ACC112 (cell line): ENCODE measurements around the gene ZNF554.

Experiments
- H2AFZ ChIP-seq: fragments of 200-600 bp; sonication (generic); one replicate; pipeline ENCODE4 v1.6.0; 2017; ENCODE audit warnings: antibody characterized with exemption, low read length; ENCODE audit not compliant: unreplicated experiment
- H3K27ac ChIP-seq: fragments of 200-600 bp; sonication (generic); 2 replicates; pipeline ENCODE4 v1.5.1; 2014; ENCODE audit warnings: low read depth, mild to moderate bottlenecking, antibody characterized with exemption, low read length, moderate library complexity
- H3K27me3 ChIP-seq: fragments of 200-600 bp; sonication (generic); 2 replicates; pipeline ENCODE4 v1.6.1; 2014; ENCODE audit warnings: mild to moderate bottlenecking, antibody characterized with exemption, low read length, moderate library complexity, mixed read lengths; ENCODE audit not compliant: insufficient read depth
- H3K36me3 ChIP-seq: fragments of 200-600 bp; sonication (generic); 2 replicates; pipeline ENCODE4 v1.6.1; 2016; ENCODE audit warnings: mild to moderate bottlenecking, antibody characterized with exemption, low read length, moderate library complexity, mixed read lengths; ENCODE audit not compliant: insufficient read depth
- H3K4me1 ChIP-seq: fragments of 200-600 bp; sonication (generic); one replicate; pipeline ENCODE4 v1.6.1; 2016; ENCODE audit warnings: low read length, mixed read lengths; ENCODE audit not compliant: insufficient read depth, unreplicated experiment, control insufficient read depth
- H3K4me3 ChIP-seq: fragments of 200-600 bp; sonication (generic); 2 replicates; pipeline ENCODE4 v1.5.1; 2014; ENCODE audit warnings: mild to moderate bottlenecking, low read depth, low read length
- H3K79me2 ChIP-seq: fragments of 200-600 bp; sonication (generic); one replicate; pipeline ENCODE4 v1.6.0; 2016; ENCODE audit warnings: low read length; ENCODE audit not compliant: control insufficient read depth, unreplicated experiment, insufficient read depth

ZNF554 gene

DNA sequence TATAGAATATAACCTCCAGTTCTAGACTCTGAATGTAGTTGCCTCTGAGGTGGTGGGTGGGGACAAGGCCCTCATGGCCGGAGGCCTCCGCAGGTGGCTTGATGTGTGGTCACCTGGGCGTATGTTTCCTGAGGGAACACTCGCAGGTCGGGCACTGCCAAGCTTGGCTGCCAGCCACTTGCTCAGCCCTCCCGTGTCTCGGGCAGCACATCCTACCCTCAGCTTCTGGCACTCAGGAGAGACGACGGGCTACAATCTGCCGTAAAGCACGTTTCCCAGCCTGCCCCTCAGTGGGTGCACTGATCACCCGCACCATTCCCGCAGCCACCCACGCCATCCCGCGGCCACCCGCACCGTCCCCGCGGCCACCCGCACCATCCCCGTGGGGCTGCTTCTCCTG lies 19.2 kb upstream of the ZNF554 start:
- Histone ChIP-seq H3K79me2 (no peaks in the 10 kb centered on the region), H3K36me3 (peaks cover 7% of the 10 kb centered on the region; the same call in 1 of the 2 replicates), H3K4me1 (no peaks in the 10 kb centered on the region), H2AFZ (no peak overlapping the region), H3K27ac (no peak overlapping the region), H3K4me3 (no peak overlapping the region), H3K27me3 (no peaks in the 10 kb centered on the region)

DNA sequence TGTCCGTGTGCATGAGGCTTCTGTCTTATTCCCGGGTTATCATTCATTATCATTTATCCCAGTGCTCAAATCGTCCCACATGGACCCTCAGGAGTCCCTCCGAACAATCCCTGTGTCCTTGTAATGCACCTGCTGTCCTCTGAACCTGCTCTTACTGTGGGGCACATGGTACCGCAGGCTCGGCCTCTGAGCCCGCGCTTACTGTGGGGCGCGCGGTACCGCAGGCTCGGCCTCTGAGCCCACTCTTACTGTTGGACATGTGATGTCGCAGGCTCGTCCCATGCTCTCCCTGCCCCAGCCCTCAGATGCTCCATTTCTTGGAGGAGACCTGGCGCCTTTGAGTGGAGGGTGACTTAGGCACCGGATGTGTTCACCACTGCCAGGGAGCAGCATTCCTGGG lies 16.8 kb upstream of the ZNF554 start:
- Histone ChIP-seq H3K79me2 (no peaks in the 10 kb centered on the region), H2AFZ (no peak overlapping the region), H3K4me3 (no peak overlapping the region), H3K27me3 (no peaks in the 10 kb centered on the region), H3K36me3 (peaks cover 5% of the 10 kb centered on the region; the same call in 1 of the 2 replicates), H3K27ac (no peak overlapping the region), H3K4me1 (no peaks in the 10 kb centered on the region)

DNA sequence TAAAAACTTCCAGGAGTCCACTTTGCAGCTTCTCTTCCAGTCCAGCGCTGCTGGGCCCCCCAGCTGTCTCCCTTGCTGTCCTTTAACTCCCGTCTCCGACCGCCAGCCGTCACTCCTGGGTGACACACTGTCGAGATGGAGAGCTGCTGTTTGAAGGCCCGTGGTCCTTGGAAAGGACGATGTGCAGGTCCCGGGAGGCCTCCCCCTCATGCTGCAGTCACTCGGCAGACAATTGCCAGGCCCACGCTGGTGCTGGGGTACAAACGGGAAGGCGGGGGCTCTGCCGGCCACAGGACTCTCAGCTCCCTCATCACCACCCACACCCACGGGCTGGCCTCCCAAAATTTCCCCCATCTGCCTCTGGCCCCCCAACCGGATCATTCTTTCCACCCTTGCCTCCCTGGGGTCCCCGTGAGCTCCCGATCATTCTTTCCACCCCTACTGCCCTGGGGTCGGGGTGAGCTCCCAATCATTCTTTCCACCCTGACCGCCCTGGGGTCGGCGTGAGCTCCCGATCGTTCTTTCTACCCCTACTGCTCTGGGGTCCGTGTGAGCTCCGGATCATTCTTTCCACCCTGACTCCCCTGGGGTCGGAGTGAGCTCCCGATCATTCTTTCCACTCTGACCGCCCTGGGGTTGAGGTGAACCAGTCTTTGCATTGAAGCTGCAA lies 16.0 kb upstream of the ZNF554 start:
- H3K36me3 ChIP-seq: peaks cover 5% of the 10 kb centered on the region; the same call in 1 of the 2 replicates
- no peak overlapping the region for H3K4me3 ChIP-seq
- no peak overlapping the region for H3K27ac ChIP-seq
- H2AFZ ChIP-seq: no peak overlapping the region
- H3K4me1 ChIP-seq: no peaks in the 10 kb centered on the region
- H3K79me2 ChIP-seq: no peaks in the 10 kb centered on the region
- no peaks in the 10 kb centered on the region for H3K27me3 ChIP-seq

DNA sequence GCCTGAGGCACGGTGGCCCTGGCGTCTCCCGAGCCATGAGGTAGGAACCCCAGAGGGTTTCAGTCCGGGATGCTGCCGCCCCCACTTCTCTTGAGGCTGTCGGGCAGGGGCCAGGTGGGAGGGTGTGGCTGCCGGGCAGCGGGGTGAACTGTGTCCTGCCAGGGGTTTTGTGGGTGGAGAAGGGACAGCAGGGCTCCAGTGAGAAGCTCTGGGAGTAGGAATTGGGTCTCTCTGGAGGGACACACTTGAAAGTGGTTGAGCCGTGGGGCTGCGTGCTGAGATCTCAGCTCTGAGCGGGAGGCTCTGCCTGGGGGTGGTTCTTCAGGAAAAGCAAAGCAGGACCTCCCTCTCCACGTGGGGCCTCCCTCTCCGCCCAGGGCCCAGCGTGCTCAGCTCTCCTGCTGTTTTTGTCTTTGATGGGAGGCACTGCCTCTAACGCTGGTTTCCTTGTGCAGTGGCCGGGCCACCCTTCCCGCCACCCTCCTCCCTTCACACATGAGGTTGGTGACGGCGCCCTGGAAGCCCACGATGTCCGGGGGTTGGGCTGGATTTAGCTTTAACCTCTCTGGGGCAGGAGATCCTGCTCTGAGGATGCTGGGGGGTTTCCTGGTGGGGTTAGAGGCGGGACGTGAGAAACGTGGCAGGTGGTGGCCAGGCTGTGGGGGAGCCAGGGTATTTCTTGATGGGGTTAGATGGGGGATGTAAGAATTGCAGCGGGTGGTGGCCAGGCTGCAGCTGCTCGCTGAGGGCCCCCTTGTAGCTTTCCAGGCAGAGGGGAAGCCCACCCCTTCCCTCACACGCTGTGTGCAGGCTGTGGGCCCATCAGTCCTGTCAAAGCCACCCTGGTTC lies 15.3 kb upstream of the ZNF554 start:
- no peaks in the 10 kb centered on the region for H3K27me3 ChIP-seq
- no peaks in the 10 kb centered on the region for H3K4me1 ChIP-seq
- H2AFZ ChIP-seq: no peak overlapping the region
- no peaks in the 10 kb centered on the region for H3K79me2 ChIP-seq
- no peak overlapping the region for H3K27ac ChIP-seq
- no peak overlapping the region for H3K4me3 ChIP-seq
- H3K36me3 ChIP-seq: peaks cover 5% of the 10 kb centered on the region; the same call in 1 of the 2 replicates

DNA sequence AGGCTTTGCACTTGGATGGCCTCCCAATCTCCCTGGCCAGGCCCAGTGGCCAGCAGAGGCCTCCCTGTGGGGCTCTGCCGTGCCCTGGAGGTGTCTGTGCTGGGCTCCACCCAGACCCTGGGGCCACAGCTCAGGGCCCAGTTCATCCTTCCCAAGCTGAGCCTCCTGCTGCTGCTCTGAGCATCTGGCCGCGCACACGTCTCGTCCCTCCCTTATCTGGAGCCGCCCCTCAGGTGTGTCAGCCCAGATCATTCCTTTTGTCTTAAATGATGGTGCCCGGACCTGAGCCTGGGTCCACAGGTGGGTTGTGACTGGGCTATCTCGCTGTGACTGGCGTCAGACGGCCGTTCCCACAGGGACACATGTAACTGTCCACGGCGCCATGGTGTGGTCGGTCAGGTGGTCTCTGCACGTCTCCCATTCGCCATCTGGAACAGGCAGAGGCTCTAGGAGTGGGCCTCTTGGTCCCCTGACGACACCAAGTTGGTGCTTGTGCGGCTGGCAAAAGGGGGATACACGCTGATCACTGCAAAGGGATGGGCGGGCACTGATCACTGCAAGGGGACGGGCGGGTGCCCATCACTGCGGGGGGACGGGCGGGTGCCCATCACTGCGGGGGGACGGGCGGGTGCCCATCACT lies 14.3 kb upstream of the ZNF554 start:
- no peaks in the 10 kb centered on the region for H3K79me2 ChIP-seq
- no peak overlapping the region for H3K27ac ChIP-seq
- peaks cover 5% of the 10 kb centered on the region; the same call in 1 of the 2 replicates for H3K36me3 ChIP-seq
- no peak overlapping the region for H3K4me3 ChIP-seq
- H3K27me3 ChIP-seq: no peaks in the 10 kb centered on the region
- H3K4me1 ChIP-seq: no peaks in the 10 kb centered on the region
- H2AFZ ChIP-seq: no peak overlapping the region

DNA sequence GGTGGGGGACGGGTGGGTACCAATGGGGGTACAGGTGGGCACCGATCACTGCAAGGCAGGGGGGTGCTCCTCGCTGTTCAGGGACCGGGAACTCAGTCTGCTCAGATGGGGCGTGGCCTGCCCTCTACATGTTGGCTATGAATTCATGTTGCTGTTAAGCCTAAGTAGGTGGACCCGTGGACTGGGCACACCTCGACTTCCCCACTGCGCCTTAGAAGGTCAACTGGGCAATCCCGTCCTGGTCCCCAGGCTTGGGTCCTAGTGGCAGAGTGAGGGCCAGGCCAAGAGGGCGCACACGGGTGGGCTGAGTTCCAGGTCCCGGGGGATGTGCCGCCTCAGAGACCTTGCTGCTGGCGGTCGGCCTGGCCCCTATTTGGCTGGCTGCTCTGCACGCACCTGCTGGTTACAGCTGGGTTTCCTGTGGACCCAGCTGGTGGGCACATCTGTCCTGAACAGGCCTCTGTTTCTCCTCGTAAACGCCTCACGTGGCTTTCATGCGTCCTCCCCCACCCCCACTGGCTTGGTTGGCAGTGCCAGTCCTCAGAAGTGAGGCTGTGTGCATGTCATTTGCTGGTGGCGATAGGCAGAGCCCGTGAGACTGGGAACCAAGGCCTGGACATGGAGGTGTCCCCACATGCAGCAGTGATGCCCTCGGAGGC lies 13.5 kb upstream of the ZNF554 start:
- H2AFZ ChIP-seq: no peak overlapping the region
- H3K4me1 ChIP-seq: no peaks in the 10 kb centered on the region
- no peak overlapping the region for H3K4me3 ChIP-seq
- no peak overlapping the region for H3K27ac ChIP-seq
- peaks cover 2% of the 10 kb centered on the region; the same call in 1 of the 2 replicates for H3K36me3 ChIP-seq
- no peaks in the 10 kb centered on the region for H3K27me3 ChIP-seq
- H3K79me2 ChIP-seq: no peaks in the 10 kb centered on the region

DNA sequence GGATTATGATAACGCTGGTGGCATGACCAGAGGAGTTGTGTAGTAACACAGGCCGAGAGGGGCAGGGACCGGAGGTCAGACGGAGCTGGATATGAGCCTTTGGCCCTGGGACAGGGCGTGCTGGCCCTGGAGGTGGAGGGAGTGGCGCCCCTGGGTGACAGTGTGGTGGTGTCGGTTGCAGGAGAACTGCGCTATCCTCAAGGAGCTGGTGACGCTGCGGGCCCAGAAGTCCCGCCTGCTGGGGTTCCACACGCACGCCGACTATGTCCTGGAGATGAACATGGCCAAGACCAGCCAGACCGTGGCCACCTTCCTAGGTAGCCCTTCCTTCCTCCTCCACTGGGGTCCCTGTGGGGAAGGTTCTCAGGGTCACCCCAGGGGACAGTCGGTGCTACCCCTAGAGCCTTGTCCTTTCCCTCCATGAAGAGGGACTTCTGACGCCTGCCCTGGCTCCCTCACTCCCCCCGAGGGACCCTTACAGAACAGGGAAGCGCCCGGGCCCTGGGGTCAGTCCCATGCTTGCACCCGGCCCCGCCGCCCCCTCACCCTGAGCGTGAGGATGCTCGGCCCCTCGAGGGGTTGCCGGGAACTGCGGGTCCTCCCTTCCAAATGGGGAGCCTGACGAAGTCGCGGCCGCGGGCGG lies 12.8 kb upstream of the ZNF554 start:
- Histone ChIP-seq H3K79me2 (no peaks in the 10 kb centered on the region), H3K27me3 (no peaks in the 10 kb centered on the region), H2AFZ (no peak overlapping the region), H3K27ac (no peak overlapping the region), H3K4me3 (no peak overlapping the region), H3K4me1 (no peaks in the 10 kb centered on the region), H3K36me3 (no peaks in the 10 kb centered on the region)

DNA sequence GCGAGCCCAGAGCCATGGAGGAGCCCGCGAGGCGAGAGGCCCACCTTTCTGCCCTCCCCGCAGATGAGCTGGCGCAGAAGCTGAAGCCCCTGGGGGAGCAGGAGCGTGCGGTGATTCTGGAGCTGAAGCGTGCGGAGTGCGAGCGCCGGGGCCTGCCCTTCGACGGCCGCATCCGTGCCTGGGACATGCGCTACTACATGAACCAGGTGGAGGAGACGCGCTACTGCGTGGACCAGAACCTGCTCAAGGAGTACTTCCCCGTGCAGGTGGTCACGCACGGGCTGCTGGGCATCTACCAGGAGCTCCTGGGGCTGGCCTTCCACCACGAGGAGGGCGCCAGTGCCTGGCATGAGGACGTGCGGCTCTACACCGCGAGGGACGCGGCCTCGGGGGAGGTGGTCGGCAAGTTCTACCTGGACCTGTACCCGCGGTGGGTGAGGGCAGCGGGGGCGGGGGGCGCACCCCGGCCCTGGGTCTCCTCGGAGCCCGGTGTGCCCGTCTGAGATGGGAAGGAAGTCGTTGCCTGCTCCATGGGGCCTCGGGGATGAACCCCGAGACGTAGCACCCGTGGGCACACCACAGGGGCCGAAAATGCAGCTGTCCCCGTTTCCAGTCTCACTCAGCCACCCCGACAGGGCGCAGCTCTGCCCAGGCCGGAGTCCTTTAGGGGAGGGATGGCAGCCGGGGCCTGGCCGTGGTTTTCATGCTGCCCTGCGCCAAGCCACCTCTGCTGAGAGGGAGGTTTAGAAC lies 12.1 kb upstream of the ZNF554 start:
- Histone ChIP-seq H3K27ac (no peak overlapping the region), H3K4me3 (no peak overlapping the region), H3K27me3 (no peaks in the 10 kb centered on the region), H3K79me2 (no peaks in the 10 kb centered on the region), H2AFZ (no peak overlapping the region), H3K4me1 (no peaks in the 10 kb centered on the region), H3K36me3 (no peaks in the 10 kb centered on the region)

DNA sequence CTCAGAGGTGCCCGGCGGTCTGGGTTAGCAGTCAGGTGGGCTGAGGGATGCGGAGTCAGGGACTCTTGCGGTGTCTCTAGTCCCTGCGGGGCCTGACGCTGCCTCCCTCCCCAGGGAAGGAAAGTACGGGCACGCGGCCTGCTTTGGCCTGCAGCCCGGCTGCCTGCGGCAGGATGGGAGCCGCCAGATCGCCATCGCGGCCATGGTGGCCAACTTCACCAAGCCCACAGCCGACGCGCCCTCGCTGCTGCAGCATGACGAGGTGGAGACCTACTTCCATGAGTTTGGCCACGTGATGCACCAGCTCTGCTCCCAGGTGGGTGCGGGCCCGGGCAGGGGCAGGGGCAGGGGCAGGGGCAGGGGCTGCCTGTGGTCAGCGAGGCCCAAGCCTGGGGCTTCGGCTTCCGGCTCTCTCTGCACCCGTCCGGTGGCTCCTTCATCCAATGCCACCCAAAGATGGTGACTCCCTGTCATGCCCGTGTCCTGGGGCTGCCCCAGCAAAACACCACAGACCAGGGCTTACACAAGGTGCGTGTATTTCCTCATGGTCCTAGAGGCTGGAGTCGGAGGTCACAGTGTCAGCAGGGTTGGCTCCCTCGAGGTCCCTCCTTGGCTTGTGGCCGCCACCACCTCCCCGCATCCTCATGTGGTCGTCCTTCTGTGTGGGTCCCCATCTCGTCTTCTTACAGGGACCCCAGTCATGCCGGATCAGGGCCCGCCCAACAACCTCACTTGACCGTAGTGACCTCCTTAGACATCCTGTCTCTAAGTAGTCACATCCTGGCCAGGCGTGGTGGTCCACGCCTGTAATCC lies 11.3 kb upstream of the ZNF554 start:
- H3K4me3 ChIP-seq: no peak overlapping the region
- H3K36me3 ChIP-seq: no peaks in the 10 kb centered on the region
- no peaks in the 10 kb centered on the region for H3K27me3 ChIP-seq
- no peaks in the 10 kb centered on the region for H3K4me1 ChIP-seq
- H2AFZ ChIP-seq: no peak overlapping the region
- no peak overlapping the region for H3K27ac ChIP-seq
- H3K79me2 ChIP-seq: no peaks in the 10 kb centered on the region
